HepG2 (cell line): ENCODE results near the gene TMCC1. TPM values are rescaled to one million over a fixed set of nuclear protein-coding genes. Genes with fewer than 3 reads are reported as not detected.

Source experiments
- ATAC-seq: fragments of 200-7000 bp; cut with Tn5 transposase; 3 replicates; pipeline ENCODE4 v1.9.1; 2020; ENCODE audit warnings: mild to moderate bottlenecking, moderate library complexity
- BruUV-seq: library from RNA; stranded (reverse); fragments of 400-500 nt; replicated peaks from 2 replicates; lab custom pipeline; 2021; lab: Mats Ljungman, UMichigan
- CTCF ChIA-PET: fragments of 300-600 bp; formaldehyde crosslinking; extraction: SDS; loops from one replicate; lab custom pipeline; 2021; ENCODE audit warnings: low total read pairs, inconsistent platforms, low intra/inter-chr PET ratio; lab: Yijun Ruan, JAX
- POLR2A ChIA-PET: fragments of 350-600 bp; sonication (Branson Sonifier 250); formaldehyde crosslinking; loops from one replicate; lab custom pipeline; 2020; ENCODE audit warnings: antibody characterized with exemption, inconsistent platforms; lab: Yijun Ruan, JAX
- DNase-seq: peaks from one replicate; pipeline ENCODE4 v3.0.0-alpha.2; 2015; ENCODE audit warnings: low spot score
- FAIRE-seq: peaks from 3 replicates; lab custom pipeline; 2011; peaks lifted over from hg19 to GRCh38; lab: Jason Lieb, UNC
- H2AFZ ChIP-seq: one replicate; pipeline ENCODE4 v1.6.1; 2011; ENCODE audit warnings: low read length, inconsistent platforms
- H3K27ac ChIP-seq: fragments of 300-600 bp; 3 replicates; pipeline ENCODE4 v1.8.0; 2011; ENCODE audit warnings: mixed run types, mild to moderate bottlenecking, mixed read lengths, low read length, inconsistent platforms; ENCODE audit not compliant: insufficient read depth; ENCODE audit errors: extremely low read length
- H3K27me3 ChIP-seq, 2 experiments: fragments of 200-600 bp in 1 of 2; 2 replicates in 1 of 2; 3 replicates in 1 of 2; pipeline versions ENCODE4 v1.6.0 to v1.8.0; 2011; ENCODE audit warnings: low read length in 2 of 2, mild to moderate bottlenecking in 2 of 2, moderate library complexity in 2 of 2, inconsistent platforms in 1 of 2; ENCODE audit not compliant: insufficient read depth in 2 of 2, control insufficient read depth in 1 of 2
- H3K36me3 ChIP-seq, 2 experiments: fragments of 200-600 bp in 1 of 2; replicated peaks in 1 of 2; 2 replicates in 1 of 2; 3 replicates in 1 of 2; pipeline versions ENCODE4 v1.5.1 to v1.8.0; 2011; ENCODE audit warnings: low read length in 2 of 2, inconsistent platforms in 1 of 2; ENCODE audit not compliant: insufficient read depth in 2 of 2, control insufficient read depth in 1 of 2
- H3K4me1 ChIP-seq: 2 replicates; pipeline ENCODE4 v1.5.1; 2012; ENCODE audit warnings: low read length, inconsistent platforms; ENCODE audit not compliant: insufficient read depth
- H3K4me2 ChIP-seq: 2 replicates; pipeline ENCODE4 v1.6.0; 2011; ENCODE audit warnings: low read depth, low read length, inconsistent platforms
- H3K4me3 ChIP-seq, 3 experiments: fragments of 200-600 bp in 1 of 3; sonication (generic), shearing (Covaris generic) in 1 of 3; replicated peaks in 1 of 3; 2 replicates each; pipeline ENCODE4 v1.5.1; 2011 to 2016; ENCODE audit warnings: low read length in 3 of 3, inconsistent platforms in 2 of 3, low read depth in 2 of 3, mild to moderate bottlenecking in 2 of 3, control low read depth in 1 of 3, mixed read lengths in 1 of 3; ENCODE audit not compliant: insufficient read depth in 1 of 3
- H3K79me2 ChIP-seq: one replicate; pipeline ENCODE4 v1.6.1; 2011; ENCODE audit warnings: low read length, inconsistent platforms; ENCODE audit not compliant: insufficient read depth
- H3K9ac ChIP-seq: 2 replicates; pipeline ENCODE4 v1.6.0; 2011; ENCODE audit warnings: mild to moderate bottlenecking, low read depth, low read length, inconsistent platforms; ENCODE audit not compliant: insufficient read depth
- H3K9me3 ChIP-seq: 2 replicates; pipeline ENCODE4 v1.5.1; 2012; ENCODE audit warnings: mild to moderate bottlenecking, low read length
- H4K20me1 ChIP-seq: 2 replicates; pipeline ENCODE4 v1.6.0; 2011; ENCODE audit warnings: inconsistent platforms, mild to moderate bottlenecking, low read length, moderate library complexity; ENCODE audit not compliant: insufficient read depth
- HOXA7 ChIP-seq: sonication (generic); formaldehyde crosslinking; IDR thresholded peaks from 2 replicates; pipeline ENCODE4 v1.8.1; 2022; ENCODE audit warnings: mild to moderate bottlenecking, missing genetic modification reagents, moderate library complexity
- HOXD1 ChIP-seq: sonication (generic); formaldehyde crosslinking; IDR thresholded peaks from 2 replicates; pipeline ENCODE4 v1.5.0; 2020; ENCODE audit warnings: missing genetic modification reagents
- KDM2A ChIP-seq: sonication (generic); formaldehyde crosslinking; IDR thresholded peaks from 2 replicates; pipeline ENCODE4 v1.4.0; 2020; ENCODE audit warnings: low read depth, missing genetic modification reagents, borderline replicate concordance
- MLLT10 ChIP-seq: sonication (generic); formaldehyde crosslinking; IDR thresholded peaks from 2 replicates; pipeline ENCODE4 v1.4.0; 2020; ENCODE audit warnings: missing genetic modification reagents
- PPARG ChIP-seq: conservative IDR thresholded peaks from 2 replicates; pipeline ENCODE4 v1.6.1; 2016; ENCODE audit warnings: missing biosample characterization, missing genetic modification reagents
- SSRP1 ChIP-seq: IDR thresholded peaks from 2 replicates; pipeline ENCODE4 v1.6.1; 2016; ENCODE audit warnings: control low read depth
- ZBED4 ChIP-seq: sonication (generic); formaldehyde crosslinking; IDR thresholded peaks from 2 replicates; pipeline ENCODE4 v1.4.0; 2020; ENCODE audit warnings: missing genetic modification reagents, borderline replicate concordance
- ZBTB39 ChIP-seq: sonication (generic); formaldehyde crosslinking; IDR thresholded peaks from 2 replicates; pipeline ENCODE4 v1.5.0; 2020; ENCODE audit warnings: missing genetic modification reagents
- ZBTB8A ChIP-seq: sonication (generic); formaldehyde crosslinking; IDR thresholded peaks from 2 replicates; pipeline ENCODE4 v1.4.0; 2020; ENCODE audit warnings: mild to moderate bottlenecking, low read depth, missing genetic modification reagents, borderline replicate concordance
- ZFP37 ChIP-seq: sonication (generic); formaldehyde crosslinking; IDR thresholded peaks from 2 replicates; pipeline ENCODE4 v1.4.0; 2020; ENCODE audit warnings: missing genetic modification reagents, borderline replicate concordance
- ZNF281 ChIP-seq: sonication (generic); formaldehyde crosslinking; IDR thresholded peaks from 2 replicates; pipeline ENCODE4 v1.4.0; 2020; ENCODE audit warnings: missing genetic modification reagents, borderline replicate concordance
- ZNF839 ChIP-seq: sonication (generic); formaldehyde crosslinking; IDR thresholded peaks from 2 replicates; pipeline ENCODE4 v1.4.0; 2020; ENCODE audit warnings: missing genetic modification reagents, mild to moderate bottlenecking, borderline replicate concordance
- ZSCAN22 ChIP-seq: sonication (generic); formaldehyde crosslinking; IDR thresholded peaks from 2 replicates; pipeline ENCODE4 v1.4.0; 2020; ENCODE audit warnings: mild to moderate bottlenecking, missing genetic modification reagents
- WGBS: methylation state at CpG from one replicate; pipeline ENCODE4 v1.1.6; 2017; ENCODE audit warnings: low lambda C conversion rate; 5-methylcytosine and 5-hydroxymethylcytosine counted together
- in situ Hi-C: cut with HindIII; loops from 2 replicates; pipeline ENCODE4 v1.10.0; 2017; ENCODE audit warnings: low pct_unique_long_range_greater_than_20kb; ENCODE audit not compliant: extremely low pct_ligation_motif_present
- intact Hi-C: fragments of 100-400 bp; cut with micrococcal nuclease; formaldehyde crosslinking; loops from one replicate; pipeline ENCODE4 v1.10.0; 2022; ENCODE audit not compliant: unreplicated experiment
- polyA plus RNA-seq, 8 experiments: library from polyadenylated mRNA; depleted of rRNA in 3 of 8; stranded (reverse) in 7 of 8; unstranded in 1 of 8; fragments of >200 nt; fragmentation: Illumina TruSeq in 4 of 8; extraction: Trizol in 4 of 8; gene quantifications; 2 replicates each; pipeline versions ENCODE4 v1.2.1 to v1.2.3, GENCODE V29; 2011 to 2016; ENCODE audit warnings: low read depth in 4 of 8, missing spikeins in 1 of 8, mixed read lengths in 1 of 8; ENCODE audit not compliant: insufficient read depth in 1 of 8
- total RNA-seq, 5 experiments: library from RNA; depleted of rRNA; stranded (reverse); fragments of >200 nt; fragmentation: Illumina TruSeq; extraction: Trizol; gene quantifications; 2 replicates each; pipeline ENCODE4 v1.2.3, GENCODE V29; 2016; ENCODE audit warnings: low read depth in 1 of 5
- TF ChIP-seq, protein P1 (sequence below): sonication (generic); formaldehyde crosslinking; IDR thresholded peaks from 2 replicates; pipeline ENCODE4 v1.5.0; 2020; ENCODE audit warnings: missing genetic modification reagents

TMCC1 gene
- total and polyA plus RNA-seq, 2 of the 13 experiments (the other 11 are each of a cell fraction or from before 2014, with no cell fraction given) = 12.1 to 264 TPM

- peak; percentile 55; the same call in 1 of the 2 replicates for TF ChIP-seq KDM2A (CRISPR knock-in tag)
- no peak for TF ChIP-seq ZFP37 (CRISPR knock-in tag)
- TF ChIP-seq HOXA7 (CRISPR knock-in tag) = no peak
- no peak for TF ChIP-seq ZNF839 (CRISPR knock-in tag)
- TF ChIP-seq ZBTB39 (CRISPR knock-in tag) = no peak
Measured at GRCh38 chr3:129942296-129942695, 48.8 kb upstream of the TMCC1 start (continued).

DNA sequence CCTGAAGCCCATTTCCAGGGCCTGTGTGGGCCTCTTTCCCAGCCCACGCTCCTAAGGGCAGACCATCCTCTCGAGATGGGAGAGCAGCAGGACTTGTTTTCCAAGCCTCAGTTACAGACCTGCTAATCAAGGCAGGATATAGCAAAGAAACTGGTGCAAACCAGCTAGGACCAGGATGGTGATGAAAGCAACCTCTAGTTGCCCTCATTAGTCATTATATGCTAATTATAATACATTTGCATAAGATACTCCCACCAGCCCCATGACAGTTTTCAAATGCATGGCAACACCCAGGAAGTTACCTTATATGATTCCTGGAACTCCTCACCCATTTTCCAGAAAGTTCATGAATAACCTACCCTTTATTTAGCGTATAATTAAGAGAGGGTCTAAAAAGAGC is 46.6 kb upstream of the TMCC1 start:
- no TSS peak for BruUV-seq
- no peak overlapping the region for H3K4me3 ChIP-seq
- in situ Hi-C loops (loop anchor here (5.0 to 10.0 kb wide), 2 partner anchors 57 to 155 kb away; no protein-coding TSS in a partner anchor), intact Hi-C loops (no loop called here)
- H2AFZ ChIP-seq = no peak overlapping the region
- FAIRE-seq (no peak), DNase-seq (no peak), ATAC-seq (no peak)
- peaks cover 0 to 2% of the 10 kb centered on the region in 2 experiments; a peak in 2 of 5 replicates for H3K27me3 ChIP-seq
- ChIA-PET POLR2A (no interaction called here), CTCF (no interaction called here)
- H3K27ac ChIP-seq = no peak overlapping the region
- no peaks in the 10 kb centered on the region for H4K20me1 ChIP-seq
- WGBS = 3% methylated on average over 3 of the region's 3 CpGs
- H3K79me2 ChIP-seq = no peaks in the 10 kb centered on the region
- H3K4me1 ChIP-seq = peaks cover 31% of the 10 kb centered on the region
- no peaks in the 10 kb centered on the region for H3K36me3 ChIP-seq
- H3K9ac ChIP-seq = no peak overlapping the region
- H3K4me2 ChIP-seq = no peak overlapping the region
- H3K9me3 ChIP-seq = no peaks in the 10 kb centered on the region
- TF ChIP-seq MLLT10 (CRISPR knock-in tag) = no peak
- TF ChIP-seq, protein P1, sequence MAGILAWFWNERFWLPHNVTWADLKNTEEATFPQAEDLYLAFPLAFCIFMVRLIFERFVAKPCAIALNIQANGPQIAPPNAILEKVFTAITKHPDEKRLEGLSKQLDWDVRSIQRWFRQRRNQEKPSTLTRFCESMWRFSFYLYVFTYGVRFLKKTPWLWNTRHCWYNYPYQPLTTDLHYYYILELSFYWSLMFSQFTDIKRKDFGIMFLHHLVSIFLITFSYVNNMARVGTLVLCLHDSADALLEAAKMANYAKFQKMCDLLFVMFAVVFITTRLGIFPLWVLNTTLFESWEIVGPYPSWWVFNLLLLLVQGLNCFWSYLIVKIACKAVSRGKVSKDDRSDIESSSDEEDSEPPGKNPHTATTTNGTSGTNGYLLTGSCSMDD (CRISPR knock-in tag) = no peak
- no peak for TF ChIP-seq ZNF281 (CRISPR knock-in tag)
- TF ChIP-seq ZBED4 = no peak
- no peak for TF ChIP-seq ZSCAN22 (CRISPR knock-in tag)
- TF ChIP-seq HOXD1 (CRISPR knock-in tag) = no peak
- no peak for TF ChIP-seq SSRP1 (CRISPR knock-in tag)
- no peak for TF ChIP-seq ZBTB8A (CRISPR knock-in tag)
- TF ChIP-seq PPARG = no peak
